Measurements from ENCODE around the gene ITGB3.

Gene ITGB3

DNA sequence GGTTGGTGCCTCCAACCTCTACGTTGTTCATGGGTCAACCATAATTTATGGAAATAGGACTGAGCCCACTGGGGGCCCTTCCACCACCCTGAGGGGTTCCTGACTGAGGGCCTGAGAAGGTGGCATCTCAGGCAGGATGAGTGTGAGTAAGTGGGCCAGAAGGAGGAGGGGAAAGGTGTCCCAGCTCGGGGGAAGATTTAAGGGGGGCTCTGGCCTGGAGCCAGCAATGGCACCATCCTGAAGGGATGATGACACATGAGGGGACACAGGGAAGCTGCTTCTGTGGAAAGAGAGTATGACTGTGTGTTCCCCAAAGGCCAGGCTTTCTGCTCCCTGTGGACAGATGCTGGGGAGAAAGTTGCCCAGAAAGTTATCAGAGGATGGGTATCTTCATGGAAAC is 25.8 kb upstream of the ITGB3 start:
- no peak overlapping the region for H3K4me2 ChIP-seq (ENCODE audit: low read length)
- H3K4me1 ChIP-seq (ENCODE audit: control insufficient read depth, low read length), result peaks cover 25% of the 10 kb centered on the region
- H3K79me2 ChIP-seq (ENCODE audit: control insufficient read depth, low read length), result no peaks in the 10 kb centered on the region
- no peak overlapping the region for H3K4me3 ChIP-seq (ENCODE audit: low read length)
- H3F3A ChIP-seq (ENCODE audit: control insufficient read depth, insufficient read depth), result peaks cover 4% of the 10 kb centered on the region; the same call in 1 of the 2 replicates
- H3K27me3 ChIP-seq (ENCODE audit: control insufficient read depth, low read length), result peaks cover 8% of the 10 kb centered on the region; the same call in 1 of the 2 replicates
- TF ChIP-seq EZH2phosphoT487 (IDR thresholded peaks at IDR 0.05; ENCODE audit: borderline replicate concordance, low read length) (no peak), CTCF (IDR thresholded peaks at IDR 0.05; ENCODE audit: low read depth, low read length, poor library complexity, severe bottlenecking) (no peak)
- no peak overlapping the region for H3K27ac ChIP-seq (ENCODE audit: low read depth, low read length)
- H3K36me3 ChIP-seq (ENCODE audit: control insufficient read depth, low read length), result no peaks in the 10 kb centered on the region
- no peaks in the 10 kb centered on the region for H4K20me1 ChIP-seq (ENCODE audit: control insufficient read depth, insufficient read depth, low read depth, low read length)
- peaks cover 5% of the 10 kb centered on the region for H3K9me3 ChIP-seq (ENCODE audit: control insufficient read depth, insufficient read depth, low read length)
- H3K9me2 ChIP-seq (replicated peaks; ENCODE audit: control insufficient read depth, low read length), result no peaks in the 10 kb centered on the region

DNA sequence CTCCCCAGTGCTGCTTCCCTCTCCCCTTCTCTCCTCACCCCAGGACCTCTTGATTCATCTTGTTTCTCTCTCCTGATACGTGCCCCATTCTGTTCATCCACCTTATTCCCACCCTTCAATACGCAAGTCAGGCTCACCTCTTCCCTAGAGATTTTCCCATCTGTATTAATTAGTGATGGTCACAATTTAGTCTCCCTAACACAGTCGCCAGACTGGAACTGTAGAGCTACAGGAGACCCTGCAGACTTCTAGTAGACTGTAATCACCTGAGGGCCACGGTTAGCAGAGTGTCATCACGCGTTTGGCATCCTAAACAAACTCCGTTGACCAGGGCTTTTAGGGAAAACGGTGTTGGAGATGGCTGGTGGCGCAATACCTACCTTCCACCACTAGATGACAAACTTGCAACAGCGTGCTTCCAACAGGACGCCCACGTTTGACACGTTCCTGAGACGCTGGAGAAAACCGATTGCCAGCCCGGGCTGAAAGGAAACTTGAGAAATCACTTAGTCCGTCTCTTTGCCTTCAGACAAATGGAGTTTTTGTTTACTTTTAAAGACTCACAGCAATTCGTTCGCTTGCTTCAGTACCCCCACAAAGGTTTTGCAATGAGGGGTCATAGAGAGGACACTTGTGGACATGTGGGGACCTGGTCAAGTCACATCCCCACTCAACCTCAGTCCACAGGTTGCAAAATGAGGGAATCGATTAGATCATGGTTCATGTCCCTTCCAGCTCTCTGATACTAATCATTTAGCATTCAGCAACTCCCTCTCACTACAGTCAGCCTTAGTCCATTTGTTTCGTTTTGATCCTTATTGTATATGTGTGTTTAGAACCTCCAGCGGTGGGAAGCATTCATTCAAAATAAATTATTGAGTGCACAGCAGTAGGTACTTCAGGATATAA is 23.8 kb upstream of the ITGB3 start:
- Histone ChIP-seq H3K27me3 (ENCODE audit: control insufficient read depth, low read length) (peaks cover 8% of the 10 kb centered on the region; the same call in 1 of the 2 replicates), H3K9me3 (ENCODE audit: control insufficient read depth, insufficient read depth, low read length) (no peaks in the 10 kb centered on the region), H3K4me1 (ENCODE audit: control insufficient read depth, low read length) (peaks cover 25% of the 10 kb centered on the region), H3K36me3 (ENCODE audit: control insufficient read depth, low read length) (no peaks in the 10 kb centered on the region), H3K4me3 (ENCODE audit: low read length) (peak overlapping the region; percentile 54), H4K20me1 (ENCODE audit: control insufficient read depth, insufficient read depth, low read depth, low read length) (no peaks in the 10 kb centered on the region), H3K27ac (ENCODE audit: low read depth, low read length) (no peak overlapping the region), H3K79me2 (ENCODE audit: control insufficient read depth, low read length) (no peaks in the 10 kb centered on the region), H3F3A (ENCODE audit: control insufficient read depth, insufficient read depth) (peaks cover 4% of the 10 kb centered on the region; the same call in 1 of the 2 replicates), H3K4me2 (ENCODE audit: low read length) (peak overlapping the region; percentile 67), H3K9me2 (replicated peaks; ENCODE audit: control insufficient read depth, low read length) (no peaks in the 10 kb centered on the region)
- TF ChIP-seq EZH2phosphoT487 (IDR thresholded peaks at IDR 0.05; ENCODE audit: borderline replicate concordance, low read length) (no peak), CTCF (IDR thresholded peaks at IDR 0.05; ENCODE audit: low read depth, low read length, poor library complexity, severe bottlenecking) (peak; percentile 97)

DNA sequence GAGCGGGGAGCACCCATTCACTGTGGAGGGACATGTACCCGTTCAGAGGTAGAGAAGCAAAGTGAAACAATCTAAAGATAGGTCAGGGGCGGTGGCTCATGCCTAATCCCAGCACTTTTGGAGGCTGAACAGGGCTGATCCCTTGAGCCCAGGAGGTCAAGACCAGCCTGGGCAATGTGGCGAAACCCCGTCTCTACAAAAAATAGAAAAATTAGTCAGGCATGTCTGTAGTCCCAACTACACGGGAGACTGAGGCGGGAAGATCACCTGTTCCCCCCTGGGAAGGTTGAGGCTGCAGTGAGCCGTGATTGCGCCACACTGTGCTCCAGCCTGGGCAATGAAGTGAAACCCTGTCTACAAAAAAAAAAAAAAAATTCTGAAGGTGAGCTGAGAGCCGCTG is 22.8 kb upstream of the ITGB3 start:
- peak overlapping the region; percentile 67 for H3K4me2 ChIP-seq (ENCODE audit: low read length)
- no peaks in the 10 kb centered on the region for H4K20me1 ChIP-seq (ENCODE audit: control insufficient read depth, insufficient read depth, low read depth, low read length)
- no peaks in the 10 kb centered on the region for H3K36me3 ChIP-seq (ENCODE audit: control insufficient read depth, low read length)
- H3K4me1 ChIP-seq (ENCODE audit: control insufficient read depth, low read length), result peaks cover 25% of the 10 kb centered on the region
- H3K4me3 ChIP-seq (ENCODE audit: low read length), result peak overlapping the region; percentile 54
- H3K9me2 ChIP-seq (replicated peaks; ENCODE audit: control insufficient read depth, low read length), result no peaks in the 10 kb centered on the region
- peaks cover 4% of the 10 kb centered on the region; the same call in 1 of the 2 replicates for H3F3A ChIP-seq (ENCODE audit: control insufficient read depth, insufficient read depth)
- no peaks in the 10 kb centered on the region for H3K79me2 ChIP-seq (ENCODE audit: control insufficient read depth, low read length)
- H3K27me3 ChIP-seq (ENCODE audit: control insufficient read depth, low read length), result peaks cover 8% of the 10 kb centered on the region; the same call in 1 of the 2 replicates
- TF ChIP-seq EZH2phosphoT487 (IDR thresholded peaks at IDR 0.05; ENCODE audit: borderline replicate concordance, low read length) (no peak), CTCF (IDR thresholded peaks at IDR 0.05; ENCODE audit: low read depth, low read length, poor library complexity, severe bottlenecking) (no peak)
- no peak overlapping the region for H3K27ac ChIP-seq (ENCODE audit: low read depth, low read length)
- no peaks in the 10 kb centered on the region for H3K9me3 ChIP-seq (ENCODE audit: control insufficient read depth, insufficient read depth, low read length)

Data from DOHH2 (cell line).